Ovary (tissue), 10 donors: ENCODE data around the gene HHEX. TPM values are rescaled to one million over a fixed set of nuclear protein-coding genes. Genes with fewer than 3 reads are reported as not detected.
"Not testable (repeated sequence)": the region's sequence is repeated elsewhere in the genome, so short reads cannot be mapped to it uniquely, and the experiment has no call there.

Experiments used
- DNase-seq, 5 donors: peaks; one replicate each; pipeline ENCODE4 v3.0.0-alpha.2; 2019 to 2020
- H3K27ac ChIP-seq, 2 donors: fragments of 200-600 bp; one replicate each; pipeline versions ENCODE4 v1.5.1 to v1.8.0; 2019 to 2022
- H3K27me3 ChIP-seq: fragments of 200-600 bp; one replicate; pipeline ENCODE4 v1.8.0; 2022
- H3K36me3 ChIP-seq: fragments of 200-600 bp; sonication (generic); one replicate; pipeline ENCODE4 v1.5.1; 2019
- H3K4me1 ChIP-seq: one replicate; pipeline ENCODE4 v1.8.1; 2013; ENCODE audit warnings: mild to moderate bottlenecking, moderate library complexity; ENCODE audit not compliant: insufficient read depth
- H3K4me3 ChIP-seq: fragments of 200-600 bp; sonication (generic); one replicate; pipeline ENCODE4 v1.5.1; 2017
- H3K9me3 ChIP-seq, 2 donors: fragments of 200-600 bp in 1 of 2; sonication (generic) in 1 of 2; one replicate each; pipeline versions ENCODE4 v1.5.1 to v1.8.1; 2013 to 2019; ENCODE audit warnings: mild to moderate bottlenecking in 1 of 2, moderate library complexity in 1 of 2
- CTCF ChIP-seq, 3 donors: fragments of 450-650 bp in 2 of 3; fragments of 200-600 bp in 1 of 3; IDR thresholded peaks; one replicate each; pipeline versions ENCODE4 v1.5.1 to v1.8.0; 2016 to 2022; ENCODE audit warnings: antibody characterized with exemption in 3 of 3, mild to moderate bottlenecking in 1 of 3
- EP300 ChIP-seq: sonication (generic); formaldehyde crosslinking; IDR thresholded peaks from one replicate; pipeline ENCODE4 v1.6.1; 2017; ENCODE audit warnings: antibody characterized with exemption
- POLR2A ChIP-seq: fragments of 450-650 bp; IDR thresholded peaks from one replicate; pipeline ENCODE4 v1.6.1; 2017; ENCODE audit warnings: antibody characterized with exemption, mild to moderate bottlenecking, moderate library complexity
- WGBS, 3 donors: extraction: QIAGEN DNeasy Blood & Tissue Kit in 1 of 3; methylation state at CpG; one replicate each; pipeline versions ENCODE4 v1.1.5 to v1.1.7; 2013 to 2017; 5-methylcytosine and 5-hydroxymethylcytosine counted together
- intact Hi-C, 4 donors: fragments of 100-400 bp; cut with DNase I; formaldehyde crosslinking; loops; one replicate each; pipeline versions ENCODE4 v1.11.0 to v1.15.1; 2022 to 2023
- long read RNA-seq, 3 donors: library from polyadenylated mRNA in 2 of 3; unstranded in 2 of 3; transcript quantifications; one replicate each; pipeline ENCODE4 v2.0.0 and lab custom pipeline, GENCODE V29; 2021 to 2026
- polyA plus RNA-seq, 2 donors: library from polyadenylated mRNA; stranded (reverse); fragments of 200-250 nt in 1 of 2; fragments of 350-450 nt in 1 of 2; fragmentation: Illumina TruSeq in 1 of 2; extraction: RNeasy Lipid Tissue Mini Kit (QIAGEN cat#74804) in 1 of 2; gene quantifications; one replicate each; pipeline ENCODE4 v1.2.3, GENCODE V29; 2013 to 2014
- total RNA-seq, 7 donors: library from RNA; depleted of rRNA in 2 of 7; stranded (reverse); fragments of >200 nt in 2 of 7; fragmentation: NEBNext Ultra II Directional in 3 of 7; extraction: Animal tissue kit (Norgen Biotek cat#: 25700) in 3 of 7; gene quantifications; one replicate each; pipeline versions ENCODE4 v1.1.0 to v1.2.4, GENCODE V29; 2016 to 2023
- donor health status: DM: no; HTN: no; CAD: no; lungs with moderate emphysema.
- donor health status: DM: no; HTN: no; CAD: no.
- donor health status: Bipolar disorder and iron deficiency.
- donor health status: DM: yes; HTN: yes; CAD: no.
- donor health status: DM: no; HTN: no; CAD: no.
- donor health status: DM: yes; HTN: yes; CAD: no.

Gene HHEX
- total RNA-seq (1 to 10 TPM; 2.1 to 5.2 (median 4.1) TPM), polyA plus RNA-seq (10 to 100 TPM in 1 of 2 donors, 1 to 10 TPM in 1; 6.7 to 14.6 TPM)
- long read RNA-seq, donor 1, transcript HHEX-201 (4 exons, 1,727 nt), result major isoform, 6 of 10 reads
- long read RNA-seq, donor 1, partial matches to known transcripts, result 0 of 10 reads
- long read RNA-seq, donor 1, other reads (novel, unspliced or antisense), result 1 of 10 reads
- long read RNA-seq, donor 2, partial matches to known transcripts, result 0 of 4 reads
- long read RNA-seq, donor 2, other reads (novel, unspliced or antisense), result 0 of 4 reads
- long read RNA-seq, donor 3, transcript HHEX-201 (4 exons, 1,727 nt), result major isoform, 8 of 8 reads
- long read RNA-seq, donor 3, partial matches to known transcripts, result 0 of 8 reads
- long read RNA-seq, donor 3, other reads (novel, unspliced or antisense), result 0 of 8 reads

- Histone ChIP-seq H3K36me3 (no peaks in the 10 kb centered on the region), H3K4me1 (peaks cover 10% of the 10 kb centered on the region), H3K27me3 (no peaks in the 10 kb centered on the region), H3K27ac (no peak within 1 kb of the TSS), H3K9me3 (no peaks in the 10 kb centered on the region), H3K4me3 (peak within 1 kb of the TSS; percentile 50)
- peak in 2 of 5 donors; percentile 20 to 42 for DNase-seq
- no peak for TF ChIP-seq EP300
- TF ChIP-seq CTCF (IDR thresholded peaks at IDR 0.05), result no peak
- no peak for TF ChIP-seq POLR2A
- 0 to 1% (median 0%) methylated on average over 2 to 79 of the region's 79 CpGs for WGBS, 3 donors
- intact Hi-C loops, result no loop called here
These were observed at the start of gene HHEX for GRCh38 chr10:92689663-92690210. HHEX (plus strand) TSS chr10:92689955; CDS start chr10:92689987, 32 bp downstream.

GRCh38 chr10:92640107-92640506 is 49.6 kb upstream of the HHEX start:
- Histone ChIP-seq H3K4me1 (no peaks in the 10 kb centered on the region), H3K9me3 (no peaks in the 10 kb centered on the region), H3K27ac (no peak overlapping the region), H3K27me3 (no peaks in the 10 kb centered on the region), H3K4me3 (no peak overlapping the region), H3K36me3 (no peaks in the 10 kb centered on the region)
- no peak for DNase-seq
- intact Hi-C loops, result no loop called here
- TF ChIP-seq EP300 (no peak), CTCF (IDR thresholded peaks at IDR 0.05) (no peak), POLR2A (no peak)
- WGBS, 3 donors, result 92 to 95% (median 94%) methylated on average over 3 of the region's 3 CpGs

- Histone ChIP-seq H3K36me3 (no peaks in the 10 kb centered on the region), H3K4me1 (no peaks in the 10 kb centered on the region), H3K27ac (no peak overlapping the region), H3K9me3 (no peaks in the 10 kb centered on the region), H3K4me3 (no peak overlapping the region), H3K27me3 (no peaks in the 10 kb centered on the region)
- no peak for TF ChIP-seq CTCF (IDR thresholded peaks at IDR 0.05)
- TF ChIP-seq POLR2A, result no peak
- no peak for TF ChIP-seq EP300
- DNase-seq, result no peak
- WGBS, 3 donors, result 73 to 93% (median 78%) methylated on average over 1 of the region's 1 CpG
- intact Hi-C loops, result no loop called here
These were observed 48.3 kb upstream of the HHEX start for GRCh38 chr10:92641492-92641891.

- no peak for TF ChIP-seq EP300
- TF ChIP-seq POLR2A, result no peak
- no peak for TF ChIP-seq CTCF (IDR thresholded peaks at IDR 0.05)
- DNase-seq, result no peak
- no peaks in the 10 kb centered on the region for H3K9me3 ChIP-seq
- no peak overlapping the region for H3K4me3 ChIP-seq
- H3K27ac ChIP-seq, result no peak overlapping the region
- H3K36me3 ChIP-seq, result no peaks in the 10 kb centered on the region
- no peaks in the 10 kb centered on the region for H3K27me3 ChIP-seq
- WGBS, 3 donors, result 96 to 99% (median 99%) methylated on average over 2 of the region's 2 CpGs
- H3K4me1 ChIP-seq, result no peaks in the 10 kb centered on the region
- intact Hi-C loops, result no loop called here
These were observed 44.8 kb upstream of the HHEX start for GRCh38 chr10:92644921-92645320.

- 91 to 97% (median 94%) methylated on average over 3 of the region's 3 CpGs for WGBS, 3 donors
- H3K36me3 ChIP-seq, H3K27ac ChIP-seq, intact Hi-C loops, H3K9me3 ChIP-seq, DNase-seq, H3K27me3 ChIP-seq, H3K4me3 ChIP-seq, H3K4me1 ChIP-seq: not testable (repeated sequence)
These were observed 38.9 kb upstream of the HHEX start for GRCh38 chr10:92650864-92651263.
